ENCODE data around the gene AGBL5. TPM values are rescaled to one million over a fixed set of nuclear protein-coding genes. Genes with fewer than 3 reads are reported as not detected.

Gene AGBL5
- total and polyA plus RNA-seq, 2 of the 13 experiments (the other 11 are each of a cell fraction or from before 2014, with no cell fraction given) = 55.9 to 73.3 TPM

DNA sequence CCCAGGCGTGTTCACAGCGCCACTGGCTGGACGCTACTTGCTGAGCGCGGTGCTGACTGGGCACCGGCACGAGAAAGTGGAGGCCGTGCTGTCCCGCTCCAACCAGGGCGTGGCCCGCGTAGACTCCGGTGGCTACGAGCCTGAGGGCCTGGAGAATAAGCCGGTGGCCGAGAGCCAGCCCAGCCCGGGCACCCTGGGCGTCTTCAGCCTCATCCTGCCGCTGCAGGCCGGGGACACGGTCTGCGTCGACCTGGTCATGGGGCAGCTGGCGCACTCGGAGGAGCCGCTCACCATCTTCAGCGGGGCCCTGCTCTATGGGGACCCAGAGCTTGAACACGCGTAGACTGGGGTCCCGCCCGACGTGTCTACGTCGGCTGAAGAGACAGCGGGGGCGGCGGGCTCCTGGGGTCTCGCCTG lies 34.2 kb downstream of the AGBL5 start (continued):
- TF ChIP-seq, protein P1, sequence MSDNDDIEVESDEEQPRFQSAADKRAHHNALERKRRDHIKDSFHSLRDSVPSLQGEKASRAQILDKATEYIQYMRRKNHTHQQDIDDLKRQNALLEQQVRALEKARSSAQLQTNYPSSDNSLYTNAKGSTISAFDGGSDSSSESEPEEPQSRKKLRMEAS (IDR thresholded peaks at IDR 0.05) = peak; percentile 50; the same call in 1 of the 2 replicates
- TF ChIP-seq, protein P2, sequence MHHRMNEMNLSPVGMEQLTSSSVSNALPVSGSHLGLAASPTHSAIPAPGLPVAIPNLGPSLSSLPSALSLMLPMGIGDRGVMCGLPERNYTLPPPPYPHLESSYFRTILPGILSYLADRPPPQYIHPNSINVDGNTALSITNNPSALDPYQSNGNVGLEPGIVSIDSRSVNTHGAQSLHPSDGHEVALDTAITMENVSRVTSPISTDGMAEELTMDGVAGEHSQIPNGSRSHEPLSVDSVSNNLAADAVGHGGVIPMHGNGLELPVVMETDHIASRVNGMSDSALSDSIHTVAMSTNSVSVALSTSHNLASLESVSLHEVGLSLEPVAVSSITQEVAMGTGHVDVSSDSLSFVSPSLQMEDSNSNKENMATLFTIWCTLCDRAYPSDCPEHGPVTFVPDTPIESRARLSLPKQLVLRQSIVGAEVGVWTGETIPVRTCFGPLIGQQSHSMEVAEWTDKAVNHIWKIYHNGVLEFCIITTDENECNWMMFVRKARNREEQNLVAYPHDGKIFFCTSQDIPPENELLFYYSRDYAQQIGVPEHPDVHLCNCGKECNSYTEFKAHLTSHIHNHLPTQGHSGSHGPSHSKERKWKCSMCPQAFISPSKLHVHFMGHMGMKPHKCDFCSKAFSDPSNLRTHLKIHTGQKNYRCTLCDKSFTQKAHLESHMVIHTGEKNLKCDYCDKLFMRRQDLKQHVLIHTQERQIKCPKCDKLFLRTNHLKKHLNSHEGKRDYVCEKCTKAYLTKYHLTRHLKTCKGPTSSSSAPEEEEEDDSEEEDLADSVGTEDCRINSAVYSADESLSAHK (CRISPR knock-in tag; IDR thresholded peaks at IDR 0.05; ENCODE audit: borderline replicate concordance) = no peak
- no peak for TF ChIP-seq RARA (CRISPR knock-in tag; IDR thresholded peaks at IDR 0.05)
- TF ChIP-seq ZNF382 (CRISPR knock-in tag; IDR thresholded peaks at IDR 0.05; ENCODE audit: borderline replicate concordance) = no peak
- no peak for TF ChIP-seq ZNF530 (CRISPR knock-in tag; IDR thresholded peaks at IDR 0.05; ENCODE audit: low read depth)
- TF ChIP-seq, protein P3, sequence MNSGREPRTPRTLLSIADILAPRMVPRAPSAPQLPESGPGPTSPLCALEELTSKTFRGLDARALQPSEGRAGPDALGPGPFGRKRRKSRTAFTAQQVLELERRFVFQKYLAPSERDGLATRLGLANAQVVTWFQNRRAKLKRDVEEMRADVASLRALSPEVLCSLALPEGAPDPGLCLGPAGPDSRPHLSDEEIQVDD (CRISPR knock-in tag; IDR thresholded peaks at IDR 0.05; ENCODE audit: borderline replicate concordance) = no peak
- TF ChIP-seq ETV5 (CRISPR knock-in tag; IDR thresholded peaks at IDR 0.05; ENCODE audit: borderline replicate concordance) = no peak
- TF ChIP-seq, protein P4, sequence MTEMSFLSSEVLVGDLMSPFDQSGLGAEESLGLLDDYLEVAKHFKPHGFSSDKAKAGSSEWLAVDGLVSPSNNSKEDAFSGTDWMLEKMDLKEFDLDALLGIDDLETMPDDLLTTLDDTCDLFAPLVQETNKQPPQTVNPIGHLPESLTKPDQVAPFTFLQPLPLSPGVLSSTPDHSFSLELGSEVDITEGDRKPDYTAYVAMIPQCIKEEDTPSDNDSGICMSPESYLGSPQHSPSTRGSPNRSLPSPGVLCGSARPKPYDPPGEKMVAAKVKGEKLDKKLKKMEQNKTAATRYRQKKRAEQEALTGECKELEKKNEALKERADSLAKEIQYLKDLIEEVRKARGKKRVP (CRISPR knock-in tag; IDR thresholded peaks at IDR 0.05) = no peak
- peak; percentile 34; the same call in 1 of the 2 replicates for TF ChIP-seq ZNF180 (CRISPR knock-in tag; IDR thresholded peaks at IDR 0.05; ENCODE audit: borderline replicate concordance, low read depth)
- TF ChIP-seq ATM (IDR thresholded peaks at IDR 0.05; ENCODE audit: borderline replicate concordance) = no peak
- TF ChIP-seq SP1 (IDR thresholded peaks at IDR 0.05) = no peak
- TF ChIP-seq SP1 (CRISPR knock-in tag; IDR thresholded peaks at IDR 0.05) = no peak
- TF ChIP-seq ZNF563 (CRISPR knock-in tag; IDR thresholded peaks at IDR 0.05) = no peak
- TF ChIP-seq HMG20A (CRISPR knock-in tag; IDR thresholded peaks at IDR 0.05; ENCODE audit: borderline replicate concordance) = no peak
- no peak for TF ChIP-seq NFIB (CRISPR knock-in tag; IDR thresholded peaks at IDR 0.05; ENCODE audit: borderline replicate concordance)
- TF ChIP-seq, protein P5, sequence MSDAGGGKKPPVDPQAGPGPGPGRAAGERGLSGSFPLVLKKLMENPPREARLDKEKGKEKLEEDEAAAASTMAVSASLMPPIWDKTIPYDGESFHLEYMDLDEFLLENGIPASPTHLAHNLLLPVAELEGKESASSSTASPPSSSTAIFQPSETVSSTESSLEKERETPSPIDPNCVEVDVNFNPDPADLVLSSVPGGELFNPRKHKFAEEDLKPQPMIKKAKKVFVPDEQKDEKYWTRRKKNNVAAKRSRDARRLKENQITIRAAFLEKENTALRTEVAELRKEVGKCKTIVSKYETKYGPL (CRISPR knock-in tag; IDR thresholded peaks at IDR 0.05) = no peak
- TF ChIP-seq, protein P6, sequence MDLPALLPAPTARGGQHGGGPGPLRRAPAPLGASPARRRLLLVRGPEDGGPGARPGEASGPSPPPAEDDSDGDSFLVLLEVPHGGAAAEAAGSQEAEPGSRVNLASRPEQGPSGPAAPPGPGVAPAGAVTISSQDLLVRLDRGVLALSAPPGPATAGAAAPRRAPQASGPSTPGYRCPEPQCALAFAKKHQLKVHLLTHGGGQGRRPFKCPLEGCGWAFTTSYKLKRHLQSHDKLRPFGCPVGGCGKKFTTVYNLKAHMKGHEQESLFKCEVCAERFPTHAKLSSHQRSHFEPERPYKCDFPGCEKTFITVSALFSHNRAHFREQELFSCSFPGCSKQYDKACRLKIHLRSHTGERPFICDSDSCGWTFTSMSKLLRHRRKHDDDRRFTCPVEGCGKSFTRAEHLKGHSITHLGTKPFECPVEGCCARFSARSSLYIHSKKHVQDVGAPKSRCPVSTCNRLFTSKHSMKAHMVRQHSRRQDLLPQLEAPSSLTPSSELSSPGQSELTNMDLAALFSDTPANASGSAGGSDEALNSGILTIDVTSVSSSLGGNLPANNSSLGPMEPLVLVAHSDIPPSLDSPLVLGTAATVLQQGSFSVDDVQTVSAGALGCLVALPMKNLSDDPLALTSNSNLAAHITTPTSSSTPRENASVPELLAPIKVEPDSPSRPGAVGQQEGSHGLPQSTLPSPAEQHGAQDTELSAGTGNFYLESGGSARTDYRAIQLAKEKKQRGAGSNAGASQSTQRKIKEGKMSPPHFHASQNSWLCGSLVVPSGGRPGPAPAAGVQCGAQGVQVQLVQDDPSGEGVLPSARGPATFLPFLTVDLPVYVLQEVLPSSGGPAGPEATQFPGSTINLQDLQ (CRISPR knock-in tag; IDR thresholded peaks at IDR 0.05) = no peak
- no peak for TF ChIP-seq ZNF777 (CRISPR knock-in tag; IDR thresholded peaks at IDR 0.05)
- no peak for TF ChIP-seq ZEB1 (IDR thresholded peaks at IDR 0.05; ENCODE audit: insufficient replicate concordance, low read depth)
- no peak for TF ChIP-seq CAMTA2 (CRISPR knock-in tag; IDR thresholded peaks at IDR 0.05; ENCODE audit: borderline replicate concordance)
- no peak for TF ChIP-seq KLF16 (CRISPR knock-in tag; IDR thresholded peaks at IDR 0.05)
- no peak for TF ChIP-seq CREB1 (IDR thresholded peaks at IDR 0.05)
- TF ChIP-seq CREB1 (CRISPR knock-in tag; IDR thresholded peaks at IDR 0.05) = no peak
- no peak for TF ChIP-seq ZNF331 (CRISPR knock-in tag; IDR thresholded peaks at IDR 0.05)
- TF ChIP-seq ZNF234 (CRISPR knock-in tag; conservative IDR thresholded peaks at IDR 0.05) = no peak

Data from HepG2 (cell line).